ENCODE data around the gene TENM3.

The TENM3 gene

GRCh38 chr4:182644683-182645050 lies 401.5 kb downstream of the TENM3 start:
- DNase-seq = no peak

- no peak for DNase-seq
These were observed 402.3 kb downstream of the TENM3 start for GRCh38 chr4:182645511-182645910.

- no peak for DNase-seq
These were observed 404.6 kb downstream of the TENM3 start for GRCh38 chr4:182647646-182648300.

GRCh38 chr4:182648766-182649165 lies 405.6 kb downstream of the TENM3 start:
- DNase-seq = no peak

GRCh38 chr4:182649698-182650477 lies 406.7 kb downstream of the TENM3 start:
- DNase-seq = no peak

GRCh38 chr4:182653596-182653995 lies 410.4 kb downstream of the TENM3 start:
- no peak for DNase-seq

GRCh38 chr4:182655340-182655739 lies 412.1 kb downstream of the TENM3 start:
- no peak for DNase-seq

GRCh38 chr4:182662551-182662950 lies 419.3 kb downstream of the TENM3 start:
- DNase-seq = no peak

- no peak for DNase-seq
These were observed 428.0 kb downstream of the TENM3 start for GRCh38 chr4:182671231-182671630.

- no peak for DNase-seq
These were observed 428.5 kb downstream of the TENM3 start for GRCh38 chr4:182671749-182672148.

GRCh38 chr4:182678590-182678989 lies 435.4 kb downstream of the TENM3 start:
- DNase-seq = no peak

- no peak for DNase-seq
These were observed 436.3 kb downstream of the TENM3 start for GRCh38 chr4:182679533-182679932.

GRCh38 chr4:182680234-182680653 lies 437.0 kb downstream of the TENM3 start:
- DNase-seq = no peak

- DNase-seq = no peak
These were observed 440.5 kb downstream of the TENM3 start for GRCh38 chr4:182683661-182684060.

- DNase-seq = no peak
These were observed 441.6 kb downstream of the TENM3 start for GRCh38 chr4:182684796-182685195.

- no peak for DNase-seq
These were observed 444.9 kb downstream of the TENM3 start for GRCh38 chr4:182688081-182688480.

GRCh38 chr4:182694551-182694950 lies 451.3 kb downstream of the TENM3 start:
- no peak for DNase-seq

GRCh38 chr4:182695009-182695408 lies 451.8 kb downstream of the TENM3 start:
- no peak for DNase-seq

GRCh38 chr4:182695842-182696241 lies 452.6 kb downstream of the TENM3 start:
- no peak for DNase-seq

- DNase-seq = no peak
These were observed 453.9 kb downstream of the TENM3 start for GRCh38 chr4:182697094-182697493.

- DNase-seq = no peak
These were observed 455.0 kb downstream of the TENM3 start for GRCh38 chr4:182698212-182698611.

- DNase-seq = no peak
These were observed 456.0 kb downstream of the TENM3 start for GRCh38 chr4:182699201-182699600.

- no peak for DNase-seq
These were observed 456.6 kb downstream of the TENM3 start for GRCh38 chr4:182699795-182700194.

GRCh38 chr4:182700362-182701160 lies 457.4 kb downstream of the TENM3 start:
- DNase-seq = no peak

Measured in activated CD4-positive, alpha-beta T cell treated with anti-CD3 and anti-CD28 coated beads, Interleukin-2, amount 50 U/mL, for 1 hour (primary cell).